Natural killer cell (primary cell): ENCODE measurements around the gene STAT4. TPM values are rescaled to one million over a fixed set of nuclear protein-coding genes. Genes with fewer than 3 reads are reported as not detected.
A peak's percentile ranks its signal among the peaks of the same experiment; 100 is the strongest.

Source experiments
- ATAC-seq, 3 donors: fragments of 150-1000 bp in 2 of 3; fragments of 200-7000 bp in 1 of 3; cut with Tn5 transposase; 1 replicate in 1 of 3; 2 replicates in 2 of 3; pipeline ENCODE4 v1.10.0; 2021; ENCODE audit warnings: mild to moderate bottlenecking in 2 of 3, moderate library complexity in 2 of 3
- DNase-seq, 2 donors: peaks; one replicate each; pipeline versions ENCODE4 v3.0.0 to v3.0.0-alpha.2; 2013 to 2021; ENCODE audit warnings: mixed read lengths in 1 of 2
- H3K27ac ChIP-seq: one replicate; pipeline ENCODE4 v1.5.1; 2013; ENCODE audit warnings: mild to moderate bottlenecking, low read length
- H3K27me3 ChIP-seq: one replicate; pipeline ENCODE4 v1.6.1; 2013; ENCODE audit warnings: low read length; ENCODE audit not compliant: control insufficient read depth, insufficient read depth
- H3K36me3 ChIP-seq: one replicate; pipeline ENCODE4 v1.6.1; 2013; ENCODE audit warnings: low read length; ENCODE audit not compliant: control insufficient read depth, insufficient read depth
- H3K4me1 ChIP-seq: one replicate; pipeline ENCODE4 v1.6.1; 2013; ENCODE audit warnings: low read length; ENCODE audit not compliant: control insufficient read depth, insufficient read depth
- H3K4me3 ChIP-seq: one replicate; pipeline ENCODE4 v1.5.1; 2013; ENCODE audit warnings: low read length
- H3K9me3 ChIP-seq: one replicate; pipeline ENCODE4 v1.6.1; 2013; ENCODE audit warnings: low read length; ENCODE audit not compliant: control insufficient read depth, insufficient read depth
- H3K27ac Mint-ChIP-seq, 2 donors: one replicate each; pipeline ENCODE4 v1.8.0; 2022; ENCODE audit warnings: mild to moderate bottlenecking in 2 of 2, mixed read lengths in 2 of 2, moderate library complexity in 1 of 2
- H3K27me3 Mint-ChIP-seq, 2 donors: one replicate each; pipeline ENCODE4 v1.8.0; 2022; ENCODE audit warnings: low read depth in 2 of 2, mixed read lengths in 2 of 2
- H3K36me3 Mint-ChIP-seq: one replicate; pipeline ENCODE4 v1.8.0; 2022; ENCODE audit warnings: mixed read lengths
- H3K4me1 Mint-ChIP-seq, 2 donors: one replicate each; pipeline ENCODE4 v1.8.0; 2022; ENCODE audit warnings: mixed read lengths in 2 of 2
- H3K4me3 Mint-ChIP-seq: one replicate; pipeline ENCODE4 v1.8.0; 2022; ENCODE audit warnings: mild to moderate bottlenecking, moderate library complexity, mixed read lengths
- H3K9me3 Mint-ChIP-seq, 2 donors: one replicate each; pipeline ENCODE4 v1.8.0; 2022; ENCODE audit warnings: mixed read lengths in 2 of 2
- CTCF ChIP-seq: fragments of 200-600 bp; IDR thresholded peaks from one replicate; pipeline ENCODE4 v1.8.0; 2022; ENCODE audit warnings: antibody characterized with exemption
- WGBS: methylation state at CpG from one replicate; pipeline ENCODE4 v1.1.7; 2013; ENCODE audit warnings: missing lambda C conversion rate; ENCODE audit not compliant: insufficient coverage; 5-methylcytosine and 5-hydroxymethylcytosine counted together
- intact Hi-C: fragments of 100-400 bp; cut with micrococcal nuclease; formaldehyde crosslinking; loops from one replicate; pipeline ENCODE4 v1.14.2; 2022
- total RNA-seq, 4 donors: library from RNA; stranded (reverse); fragments of 120-200 nt in 1 of 4; gene quantifications; one replicate each; pipeline versions ENCODE4 v1.2.3 to v1.2.4, GENCODE V29; 2013 to 2022

Gene STAT4
- total RNA-seq, 3 donors from 2014 or later (not counting 1 experiment from before 2014, with no cell fraction given) = 264 to 339 (median 304) TPM

GRCh38 chr2:191038741-191039140 is 112.1 kb downstream of the STAT4 start:
- Histone ChIP-seq H3K27me3 (no peaks in the 10 kb centered on the region), H3K4me1 (peaks cover 16% of the 10 kb centered on the region), H3K36me3 (peaks cover 63% of the 10 kb centered on the region), H3K9me3 (no peaks in the 10 kb centered on the region), H3K27ac (peak overlapping the region; percentile 65), H3K4me3 (no peak overlapping the region)
- no peak for TF ChIP-seq CTCF
- intact Hi-C loops = no loop called here
- H3K27me3 Mint-ChIP-seq = no peaks in the 10 kb centered on the region
- peaks cover 28 to 35% of the 10 kb centered on the region in 2 donors for H3K4me1 Mint-ChIP-seq
- H3K27ac Mint-ChIP-seq = peak overlapping the region; percentile 75 to 84
- 100% methylated on average over 1 of the region's 2 CpGs for WGBS
- H3K4me3 Mint-ChIP-seq = peak overlapping the region; percentile 68
- H3K36me3 Mint-ChIP-seq = peaks cover 22% of the 10 kb centered on the region
- ATAC-seq (peak in 1 of 3 donors; percentile 29), DNase-seq (no peak)
- H3K9me3 Mint-ChIP-seq = no peaks in the 10 kb centered on the region

DNA sequence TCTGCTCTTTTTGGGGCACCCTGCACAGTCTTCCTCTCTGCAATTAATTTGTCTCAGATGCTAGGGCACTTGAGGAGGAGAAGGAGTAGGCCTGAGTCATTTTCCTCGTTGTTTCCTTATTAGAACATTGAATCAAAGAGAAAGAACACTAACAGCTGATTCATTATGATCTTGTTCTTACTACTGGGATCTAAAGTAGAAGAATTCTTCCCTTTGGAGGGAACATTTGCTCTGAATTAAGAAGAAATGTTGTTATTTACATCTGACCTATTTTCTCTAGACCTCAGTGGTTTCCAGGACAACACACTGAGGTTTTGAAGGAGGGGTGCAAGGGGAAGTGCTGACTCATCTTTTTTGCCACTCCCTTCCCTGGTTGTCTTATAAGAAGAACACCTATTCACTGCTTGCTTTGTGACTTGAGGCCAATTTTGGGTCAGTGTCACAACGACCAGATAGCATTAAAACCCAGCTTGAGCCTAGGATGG is 112.5 kb downstream of the STAT4 start:
- Mint-ChIP-seq H3K9me3 (no peaks in the 10 kb centered on the region), H3K36me3 (peaks cover 22% of the 10 kb centered on the region), H3K4me3 (peak overlapping the region; percentile 68), H3K27ac (peak overlapping the region; percentile 75 to 84), H3K4me1 (peaks cover 28 to 35% of the 10 kb centered on the region in 2 donors), H3K27me3 (no peaks in the 10 kb centered on the region)
- 28% methylated on average over 1 of the region's 2 CpGs for WGBS
- Histone ChIP-seq H3K9me3 (no peaks in the 10 kb centered on the region), H3K36me3 (peaks cover 68% of the 10 kb centered on the region), H3K4me3 (no peak overlapping the region), H3K27me3 (no peaks in the 10 kb centered on the region), H3K4me1 (peaks cover 16% of the 10 kb centered on the region), H3K27ac (peak overlapping the region; percentile 65)
- ATAC-seq = peak; percentile 77 to 87 (median 82)
- intact Hi-C loops = no loop called here
- DNase-seq = peak in 1 of 2 donors; percentile 70
- TF ChIP-seq CTCF = no peak

DNA sequence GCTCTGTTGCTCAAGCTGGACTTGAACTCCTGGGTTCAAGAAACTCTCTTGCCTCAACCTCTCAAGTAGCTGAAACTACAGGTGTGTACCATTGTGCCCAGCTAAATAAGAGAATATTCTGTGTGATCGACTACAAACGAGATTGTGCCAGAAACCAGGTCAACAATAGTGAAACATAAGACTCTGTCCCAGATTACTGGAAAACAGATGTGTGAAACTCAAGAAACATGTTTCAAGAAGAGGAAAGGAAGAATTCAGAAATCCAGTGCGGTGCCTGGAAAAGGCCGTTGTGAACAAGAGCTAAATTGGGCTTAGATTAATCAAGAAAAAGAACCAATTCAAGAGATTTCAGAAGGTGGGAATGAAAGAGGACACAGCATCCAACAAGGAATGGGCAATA is 113.4 kb downstream of the STAT4 start:
- TF ChIP-seq CTCF = no peak
- Histone ChIP-seq H3K27ac (peak overlapping the region; percentile 65), H3K4me1 (peaks cover 16% of the 10 kb centered on the region), H3K36me3 (peaks cover 77% of the 10 kb centered on the region), H3K27me3 (no peaks in the 10 kb centered on the region), H3K9me3 (no peaks in the 10 kb centered on the region), H3K4me3 (no peak overlapping the region)
- 83% methylated on average over 4 of the region's 4 CpGs for WGBS
- Mint-ChIP-seq H3K4me3 (peak overlapping the region; percentile 25), H3K27me3 (no peaks in the 10 kb centered on the region), H3K27ac (peak overlapping the region; percentile 75 to 84), H3K9me3 (no peaks in the 10 kb centered on the region), H3K36me3 (peaks cover 22% of the 10 kb centered on the region), H3K4me1 (peaks cover 28 to 35% of the 10 kb centered on the region in 2 donors)
- no peak for DNase-seq
- intact Hi-C loops = no loop called here
- ATAC-seq = no peak

DNA sequence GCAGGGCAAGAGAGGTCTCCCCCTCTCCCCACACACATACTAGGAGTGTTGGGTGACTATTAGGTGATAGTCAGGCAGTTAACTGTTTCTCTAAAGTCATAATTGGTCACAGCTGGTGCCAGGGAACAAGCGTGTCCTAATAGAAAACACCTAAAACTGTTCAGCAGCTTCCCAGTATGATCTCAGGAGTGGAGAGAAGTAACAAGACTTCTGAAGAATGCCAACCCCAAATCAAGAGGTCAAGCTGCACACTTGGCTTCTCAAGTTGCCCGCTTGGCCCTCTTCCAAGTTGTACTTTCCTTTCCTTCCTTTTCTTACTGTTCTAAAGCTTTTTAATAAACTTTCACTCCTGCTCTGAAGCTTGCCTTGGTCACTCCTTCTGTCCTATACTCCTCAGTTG is 114.4 kb downstream of the STAT4 start:
- ATAC-seq (no peak), DNase-seq (no peak)
- H3K4me1 ChIP-seq = peaks cover 16% of the 10 kb centered on the region
- H3K9me3 Mint-ChIP-seq = no peaks in the 10 kb centered on the region
- peaks cover 25% of the 10 kb centered on the region for H3K36me3 Mint-ChIP-seq
- WGBS = 100% methylated on average over 2 of the region's 2 CpGs
- H3K4me1 Mint-ChIP-seq = peaks cover 23 to 32% of the 10 kb centered on the region in 2 donors
- peak overlapping the region; percentile 75 to 84 for H3K27ac Mint-ChIP-seq
- H3K27ac ChIP-seq = no peak overlapping the region
- no peak overlapping the region for H3K4me3 Mint-ChIP-seq
- no peak overlapping the region for H3K4me3 ChIP-seq
- no peaks in the 10 kb centered on the region for H3K27me3 ChIP-seq
- peaks cover 85% of the 10 kb centered on the region for H3K36me3 ChIP-seq
- H3K27me3 Mint-ChIP-seq = no peaks in the 10 kb centered on the region
- no peak for TF ChIP-seq CTCF
- H3K9me3 ChIP-seq = no peaks in the 10 kb centered on the region
- intact Hi-C loops = no loop called here
